HFFc6 (cell line): ENCODE measurements around the gene CFAP57. TPM values are rescaled to one million over a fixed set of nuclear protein-coding genes. Genes with fewer than 3 reads are reported as not detected.

Source experiments
- DNase-seq: peaks from one replicate; pipeline ENCODE4 v3.0.0-alpha.2; 2018
- H3K27ac Mint-ChIP-seq: 2 replicates; pipeline ENCODE4 v1.8.0; 2020; ENCODE audit warnings: mild to moderate bottlenecking, mixed read lengths
- H3K27me3 Mint-ChIP-seq: 2 replicates; pipeline ENCODE4 v1.8.0; 2021; ENCODE audit warnings: mild to moderate bottlenecking, moderate library complexity, mixed read lengths; ENCODE audit not compliant: insufficient read depth
- H3K36me3 Mint-ChIP-seq: 2 replicates; pipeline ENCODE4 v1.8.0; 2021; ENCODE audit warnings: low read depth, mixed read lengths
- H3K4me1 Mint-ChIP-seq: 2 replicates; pipeline ENCODE4 v1.8.0; 2020; ENCODE audit warnings: low read depth, mixed read lengths
- H3K4me3 Mint-ChIP-seq: 2 replicates; pipeline ENCODE4 v1.8.0; 2020; ENCODE audit warnings: mild to moderate bottlenecking, moderate library complexity, mixed read lengths
- H3K9me3 Mint-ChIP-seq: 2 replicates; pipeline ENCODE4 v1.8.0; 2020; ENCODE audit warnings: mild to moderate bottlenecking, mixed read lengths
- CTCF ChIP-seq: fragments of 200-600 bp; sonication (generic); IDR thresholded peaks from 2 replicates; pipeline ENCODE4 v1.5.0; 2021; ENCODE audit warnings: antibody characterized with exemption, mild to moderate bottlenecking
- total RNA-seq, 6 experiments: library from RNA; stranded (reverse); fragmentation: NEBNext Ultra II Directional; extraction: Animal tissue kit (Norgen Biotek cat#: 25700); gene quantifications; 2 replicates in 1 of 6; 3 replicates in 5 of 6; pipeline ENCODE4 v1.2.3, GENCODE V29; 2021

The CFAP57 gene
- total RNA-seq, 6 experiments from 2014 or later: 0.14 to 0.75 (median 0.19) TPM

- H3K36me3 Mint-ChIP-seq: no peaks in the 10 kb centered on the region
- TF ChIP-seq CTCF: no peak
- peaks cover 9% of the 10 kb centered on the region for H3K27me3 Mint-ChIP-seq
- H3K4me3 Mint-ChIP-seq: no peak overlapping the region
- peaks cover 9% of the 10 kb centered on the region for H3K4me1 Mint-ChIP-seq
- no peak for DNase-seq
- H3K9me3 Mint-ChIP-seq: no peaks in the 10 kb centered on the region
- H3K27ac Mint-ChIP-seq: no peak overlapping the region
These were observed 107.0 kb downstream of the CFAP57 start for GRCh38 chr1:43279161-43279560.

GRCh38 chr1:43279666-43280065, 107.5 kb downstream of the CFAP57 start:
- H3K4me1 Mint-ChIP-seq: peaks cover 4% of the 10 kb centered on the region
- no peak for DNase-seq
- TF ChIP-seq CTCF: no peak
- H3K27ac Mint-ChIP-seq: no peak overlapping the region
- H3K4me3 Mint-ChIP-seq: no peak overlapping the region
- no peaks in the 10 kb centered on the region for H3K9me3 Mint-ChIP-seq
- no peaks in the 10 kb centered on the region for H3K36me3 Mint-ChIP-seq
- peaks cover 13% of the 10 kb centered on the region for H3K27me3 Mint-ChIP-seq

GRCh38 chr1:43280692-43281091, 108.6 kb downstream of the CFAP57 start:
- Mint-ChIP-seq H3K27me3 (peaks cover 13% of the 10 kb centered on the region), H3K4me3 (no peak overlapping the region), H3K36me3 (no peaks in the 10 kb centered on the region), H3K4me1 (no peaks in the 10 kb centered on the region), H3K27ac (no peak overlapping the region), H3K9me3 (no peaks in the 10 kb centered on the region)
- no peak for DNase-seq
- TF ChIP-seq CTCF: no peak

- Mint-ChIP-seq H3K27me3 (peaks cover 20% of the 10 kb centered on the region), H3K27ac (no peak overlapping the region), H3K4me3 (no peak overlapping the region), H3K36me3 (no peaks in the 10 kb centered on the region; the same call in 1 of the 2 replicates), H3K9me3 (no peaks in the 10 kb centered on the region), H3K4me1 (no peaks in the 10 kb centered on the region)
- DNase-seq: no peak
- no peak for TF ChIP-seq CTCF
These were observed 110.4 kb downstream of the CFAP57 start for GRCh38 chr1:43282220-43283195.

- Mint-ChIP-seq H3K9me3 (no peaks in the 10 kb centered on the region), H3K27me3 (peaks cover 23% of the 10 kb centered on the region), H3K36me3 (no peaks in the 10 kb centered on the region; the same call in 1 of the 2 replicates), H3K27ac (no peak overlapping the region), H3K4me3 (no peak overlapping the region), H3K4me1 (no peaks in the 10 kb centered on the region)
- TF ChIP-seq CTCF: no peak
- DNase-seq: no peak
These were observed 111.9 kb downstream of the CFAP57 start for GRCh38 chr1:43284065-43284464.
